Fibroblast of lung (primary cell): ENCODE measurements around the gene CCL3. TPM values are rescaled to one million over a fixed set of nuclear protein-coding genes. Genes with fewer than 3 reads are reported as not detected.
A peak's percentile ranks its signal among the peaks of the same experiment; 100 is the strongest.

Source experiments
- DNase-seq, 2 donors: peaks; one replicate each; pipeline versions ENCODE4 v3.0.0 to v3.0.0-alpha.2; 2010; ENCODE audit warnings: low read depth in 2 of 2
- H2AFZ ChIP-seq: 2 replicates; pipeline ENCODE4 v1.5.1; 2012; ENCODE audit warnings: low read length, control low read depth, inconsistent platforms
- H3K27ac ChIP-seq: 2 replicates; pipeline ENCODE4 v1.5.1; 2011; ENCODE audit warnings: low read length, control low read depth; ENCODE audit not compliant: insufficient read depth
- H3K27me3 ChIP-seq: 2 replicates; pipeline ENCODE4 v1.5.1; 2011; ENCODE audit warnings: mild to moderate bottlenecking, low read length; ENCODE audit not compliant: control insufficient read depth, insufficient read depth
- H3K36me3 ChIP-seq: 2 replicates; pipeline ENCODE4 v1.5.1; 2011; ENCODE audit warnings: low read length; ENCODE audit not compliant: control insufficient read depth, insufficient read depth
- H3K4me1 ChIP-seq: 2 replicates; pipeline ENCODE4 v1.5.1; 2011; ENCODE audit warnings: low read length; ENCODE audit not compliant: control insufficient read depth, insufficient read depth; ENCODE audit errors: extremely low read depth
- H3K4me2 ChIP-seq: 2 replicates; pipeline ENCODE4 v1.5.1; 2011; ENCODE audit warnings: low read length, control low read depth; ENCODE audit not compliant: insufficient read depth; ENCODE audit errors: extremely low read depth
- H3K4me3 ChIP-seq, 4 experiments: fragments of 200-600 bp in 1 of 4; sonication (generic) in 1 of 4; replicated peaks in 1 of 4; 2 replicates each; pipeline ENCODE4 v1.5.1; 2011 to 2016; ENCODE audit warnings: low read length in 4 of 4, low read depth in 3 of 4, mild to moderate bottlenecking in 3 of 4, control low read depth in 2 of 4, inconsistent platforms in 1 of 4, mixed read lengths in 1 of 4; ENCODE audit not compliant: insufficient read depth in 1 of 4; ENCODE audit errors: control extremely low read depth in 1 of 4
- H3K79me2 ChIP-seq: 2 replicates; pipeline ENCODE4 v1.5.1; 2012; ENCODE audit warnings: mild to moderate bottlenecking, low read length, inconsistent platforms; ENCODE audit not compliant: control insufficient read depth, insufficient read depth
- H3K9ac ChIP-seq: 2 replicates; pipeline ENCODE4 v1.5.1; 2011; ENCODE audit warnings: mild to moderate bottlenecking, low read length, control low read depth; ENCODE audit not compliant: insufficient read depth
- H3K9me3 ChIP-seq: 2 replicates; pipeline ENCODE4 v1.5.1; 2012; ENCODE audit warnings: low read depth, low read length; ENCODE audit not compliant: control insufficient read depth, insufficient read depth
- H4K20me1 ChIP-seq: 2 replicates; pipeline ENCODE4 v1.5.1; 2011; ENCODE audit warnings: low read length; ENCODE audit not compliant: control insufficient read depth, insufficient read depth; ENCODE audit errors: extremely low read depth
- CTCF ChIP-seq, 2 donors: IDR thresholded peaks in 1 of 2; conservative IDR thresholded peaks in 1 of 2; 1 replicate in 1 of 2; 2 replicates in 1 of 2; pipeline ENCODE4 v1.5.1; 2011 to 2012; ENCODE audit warnings: low read length in 2 of 2, control low read depth in 1 of 2, inconsistent platforms in 1 of 2, low read depth in 1 of 2, mild to moderate bottlenecking in 1 of 2
- EZH2 ChIP-seq: IDR thresholded peaks from 2 replicates; pipeline ENCODE4 v1.5.1; 2012; ENCODE audit warnings: low read length, control low read depth, mild to moderate bottlenecking; ENCODE audit errors: missing control alignments
- polyA plus RNA-seq, 2 donors: library from polyadenylated mRNA; depleted of rRNA in 1 of 2; stranded (reverse) in 1 of 2; unstranded in 1 of 2; fragments of >200 nt; gene quantifications; 2 replicates each; pipeline ENCODE4 v1.2.1, GENCODE V29; 2011 to 2012; ENCODE audit warnings: missing spikeins in 1 of 2
- total RNA-seq: library from RNA; depleted of rRNA; stranded (reverse); fragments of >200 nt; gene quantifications from 2 replicates; pipeline ENCODE4 v1.2.1, GENCODE V29; 2014

The CCL3 gene
- total and polyA plus RNA-seq, 2 donors (not counting 1 experiment from before 2014, with no cell fraction given): not detected

GRCh38 chr17:36074365-36074764 is 15.6 kb downstream of the CCL3 start:
- Histone ChIP-seq H3K79me2 (no peaks in the 10 kb centered on the region), H3K36me3 (no peaks in the 10 kb centered on the region), H2AFZ (no peak overlapping the region), H3K4me2 (no peak overlapping the region), H3K9me3 (no peaks in the 10 kb centered on the region), H3K4me1 (no peaks in the 10 kb centered on the region), H4K20me1 (no peaks in the 10 kb centered on the region), H3K27me3 (no peaks in the 10 kb centered on the region), H3K9ac (no peak overlapping the region), H3K27ac (no peak overlapping the region), H3K4me3 (no peak overlapping the region)
- no peak for DNase-seq
- TF ChIP-seq CTCF (conservative IDR thresholded peaks at IDR 0.05 in 1 of 2, IDR thresholded peaks at IDR 0.05 in 1 of 2; ENCODE audit: low read depth in 1 of 2, low read length in 2 of 2) (no peak), EZH2 (no peak)

DNA sequence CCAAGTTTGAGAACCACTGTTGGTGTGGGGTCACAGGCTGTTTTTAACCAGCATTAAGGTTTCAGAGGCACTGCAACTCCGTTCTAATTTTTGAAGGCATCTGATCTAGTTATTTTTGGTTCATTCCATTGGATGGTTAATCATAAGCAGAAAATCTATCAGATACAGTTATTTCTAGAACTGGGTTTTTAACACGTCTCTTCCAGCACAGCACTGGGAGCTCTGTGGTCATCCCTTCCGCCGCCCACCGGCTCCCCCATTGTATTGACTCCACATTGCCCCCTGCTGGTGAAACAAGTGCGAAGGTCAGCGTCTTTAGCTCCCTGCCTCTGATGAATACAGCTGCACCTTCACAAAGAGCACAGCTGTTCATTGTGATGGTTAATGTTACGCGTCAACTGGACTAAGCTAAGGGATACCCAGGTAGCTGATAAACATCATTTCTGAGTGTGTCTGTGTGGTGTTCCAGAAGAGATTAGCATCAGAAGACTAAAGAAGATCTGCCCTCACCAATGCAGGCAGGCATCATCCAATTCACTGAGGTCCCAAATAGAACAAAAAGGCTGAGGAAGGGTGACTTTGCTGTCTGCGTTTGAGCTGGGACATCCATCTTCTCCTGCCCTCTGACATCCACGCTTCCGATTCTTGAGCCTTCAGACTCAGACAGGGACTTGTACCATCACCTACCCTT is 17.4 kb downstream of the CCL3 start:
- Histone ChIP-seq H3K36me3 (no peaks in the 10 kb centered on the region), H3K4me2 (no peak overlapping the region), H3K27ac (no peak overlapping the region), H3K9me3 (no peaks in the 10 kb centered on the region), H3K9ac (no peak overlapping the region), H3K4me3 (no peak overlapping the region), H3K27me3 (no peaks in the 10 kb centered on the region), H4K20me1 (no peaks in the 10 kb centered on the region), H3K4me1 (no peaks in the 10 kb centered on the region), H3K79me2 (no peaks in the 10 kb centered on the region), H2AFZ (no peak overlapping the region)
- peak; percentile 2 to 20 for DNase-seq
- TF ChIP-seq EZH2 (no peak), CTCF (conservative IDR thresholded peaks at IDR 0.05 in 1 of 2, IDR thresholded peaks at IDR 0.05 in 1 of 2; ENCODE audit: low read depth in 1 of 2, low read length in 2 of 2) (peak; percentile 42 to 59)

DNA sequence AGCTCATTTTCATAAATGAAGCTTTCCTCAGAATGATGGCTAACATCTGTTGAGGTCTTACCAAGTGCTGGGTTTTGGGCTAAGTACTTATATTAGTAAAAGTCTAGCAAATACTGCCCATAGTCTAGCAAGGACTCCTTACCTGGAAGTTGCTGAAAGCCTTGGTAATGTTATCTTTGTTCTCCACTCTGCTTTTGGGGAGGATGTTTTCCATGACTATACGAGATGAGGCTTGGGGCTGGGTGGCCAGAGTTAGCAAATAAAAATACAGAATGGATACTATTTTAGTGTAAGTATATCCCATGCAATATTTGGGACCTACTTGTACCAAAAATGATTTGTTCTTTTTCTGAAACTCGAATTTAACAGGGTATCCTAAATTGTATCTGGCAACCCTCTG is 18.2 kb downstream of the CCL3 start:
- H3K9ac ChIP-seq: no peak overlapping the region
- H4K20me1 ChIP-seq: no peaks in the 10 kb centered on the region
- H2AFZ ChIP-seq: no peak overlapping the region
- TF ChIP-seq EZH2 (no peak), CTCF (conservative IDR thresholded peaks at IDR 0.05 in 1 of 2, IDR thresholded peaks at IDR 0.05 in 1 of 2; ENCODE audit: low read depth in 1 of 2, low read length in 2 of 2) (no peak)
- no peaks in the 10 kb centered on the region for H3K36me3 ChIP-seq
- no peaks in the 10 kb centered on the region for H3K79me2 ChIP-seq
- H3K27me3 ChIP-seq: no peaks in the 10 kb centered on the region
- H3K27ac ChIP-seq: no peak overlapping the region
- H3K9me3 ChIP-seq: no peaks in the 10 kb centered on the region
- no peaks in the 10 kb centered on the region for H3K4me1 ChIP-seq
- DNase-seq: no peak
- no peak overlapping the region for H3K4me2 ChIP-seq
- no peak overlapping the region for H3K4me3 ChIP-seq
